Duodenal mucosa (tissue), 2 donors: ENCODE results near the gene ACTR3C.
A peak's percentile ranks its signal among the peaks of the same experiment; 100 is the strongest.
"Not testable (repeated sequence)": the region's sequence is repeated elsewhere in the genome, so short reads cannot be mapped to it uniquely, and the experiment has no call there.

Experiments used
- H3K27ac ChIP-seq: one replicate; pipeline ENCODE4 v1.7.0; 2013; ENCODE audit warnings: low read depth, low read length
- H3K27me3 ChIP-seq, 2 donors: one replicate each; pipeline ENCODE4 v1.7.0; 2013; ENCODE audit warnings: low read length in 2 of 2, control low read depth in 1 of 2; ENCODE audit not compliant: insufficient read depth in 2 of 2, control insufficient read depth in 1 of 2
- H3K36me3 ChIP-seq, 2 donors: one replicate each; pipeline ENCODE4 v1.7.0; 2013; ENCODE audit warnings: low read length in 2 of 2, control low read depth in 1 of 2; ENCODE audit not compliant: insufficient read depth in 2 of 2, control insufficient read depth in 1 of 2
- H3K4me1 ChIP-seq, 2 donors: one replicate each; pipeline ENCODE4 v1.7.0; 2013; ENCODE audit warnings: low read length in 2 of 2, control low read depth in 1 of 2; ENCODE audit not compliant: insufficient read depth in 2 of 2, control insufficient read depth in 1 of 2
- H3K4me3 ChIP-seq, 2 donors: one replicate each; pipeline ENCODE4 v1.7.0; 2013; ENCODE audit warnings: low read length in 2 of 2, low read depth in 1 of 2
- H3K9ac ChIP-seq, 2 donors: one replicate each; pipeline ENCODE4 v1.7.0; 2013; ENCODE audit warnings: low read length in 2 of 2, low read depth in 1 of 2
- H3K9me3 ChIP-seq, 2 donors: one replicate each; pipeline ENCODE4 v1.7.0; 2013; ENCODE audit warnings: low read length in 2 of 2, control low read depth in 1 of 2; ENCODE audit not compliant: control insufficient read depth in 1 of 2

ACTR3C gene

DNA sequence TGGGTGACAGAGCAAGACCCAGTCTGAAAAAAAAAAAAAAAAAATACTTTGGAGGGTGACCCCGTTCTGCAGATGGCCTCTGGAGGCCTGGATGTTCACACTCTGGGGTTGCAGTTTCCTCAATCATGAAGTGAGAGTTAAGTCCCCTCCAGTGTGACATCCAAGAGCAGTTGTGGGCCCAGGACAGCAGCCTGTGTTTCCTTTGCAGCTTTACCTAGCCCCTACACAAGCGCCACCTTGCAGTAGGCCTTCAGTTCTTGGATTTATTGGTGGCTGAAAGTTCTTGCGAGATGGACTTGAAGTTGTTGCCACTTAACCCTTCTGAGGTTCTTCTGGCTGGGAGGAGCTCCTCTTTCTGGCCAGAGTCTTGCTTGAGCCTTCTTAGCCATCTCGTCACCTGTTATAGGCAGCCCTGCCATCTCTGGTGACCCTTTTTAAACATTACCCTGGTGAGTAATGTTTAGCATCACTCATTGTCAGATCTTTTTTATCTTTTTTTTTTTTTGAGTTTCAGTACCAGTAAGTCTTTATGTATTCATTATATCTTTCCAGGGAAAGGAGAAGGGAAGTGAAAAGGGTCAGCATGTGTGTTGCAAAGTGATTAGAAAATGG, 3.4 kb upstream of the ACTR3C start:
- H3K27ac ChIP-seq, result no peak overlapping the region
- H3K36me3 ChIP-seq, result peaks cover 7 to 29% of the 10 kb centered on the region in 2 donors
- no peak overlapping the region for H3K4me3 ChIP-seq
- H3K4me1 ChIP-seq, result peaks cover 27% of the 10 kb centered on the region in 2 donors
- H3K9ac ChIP-seq, result no peak overlapping the region
- no peaks in the 10 kb centered on the region for H3K27me3 ChIP-seq
- H3K9me3 ChIP-seq, result no peaks in the 10 kb centered on the region

DNA sequence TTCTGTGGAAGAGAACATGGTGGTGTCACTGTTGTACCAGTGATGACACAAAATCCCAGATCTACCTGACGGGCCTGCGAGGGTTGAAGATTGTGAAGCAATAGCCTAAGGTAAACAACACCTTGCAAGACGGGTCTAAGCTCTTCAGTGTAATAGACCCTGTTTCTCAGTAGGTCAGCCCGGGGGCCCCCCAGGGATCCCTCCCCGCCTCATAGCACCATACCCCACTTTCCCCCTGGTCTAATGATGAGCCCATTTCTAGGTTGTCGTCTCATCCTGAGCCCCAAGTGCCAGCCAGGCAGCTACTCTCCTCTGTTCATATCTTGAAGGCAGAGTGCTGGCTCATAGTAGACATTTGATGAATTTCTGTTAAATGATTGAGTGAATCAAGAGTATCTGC, 2.6 kb upstream of the ACTR3C start:
- Histone ChIP-seq H3K9me3 (no peaks in the 10 kb centered on the region), H3K27me3 (no peaks in the 10 kb centered on the region), H3K4me3 (no peak overlapping the region), H3K4me1 (peaks cover 28% of the 10 kb centered on the region in 2 donors), H3K9ac (no peak overlapping the region), H3K27ac (no peak overlapping the region), H3K36me3 (peaks cover 7 to 29% of the 10 kb centered on the region in 2 donors)

DNA sequence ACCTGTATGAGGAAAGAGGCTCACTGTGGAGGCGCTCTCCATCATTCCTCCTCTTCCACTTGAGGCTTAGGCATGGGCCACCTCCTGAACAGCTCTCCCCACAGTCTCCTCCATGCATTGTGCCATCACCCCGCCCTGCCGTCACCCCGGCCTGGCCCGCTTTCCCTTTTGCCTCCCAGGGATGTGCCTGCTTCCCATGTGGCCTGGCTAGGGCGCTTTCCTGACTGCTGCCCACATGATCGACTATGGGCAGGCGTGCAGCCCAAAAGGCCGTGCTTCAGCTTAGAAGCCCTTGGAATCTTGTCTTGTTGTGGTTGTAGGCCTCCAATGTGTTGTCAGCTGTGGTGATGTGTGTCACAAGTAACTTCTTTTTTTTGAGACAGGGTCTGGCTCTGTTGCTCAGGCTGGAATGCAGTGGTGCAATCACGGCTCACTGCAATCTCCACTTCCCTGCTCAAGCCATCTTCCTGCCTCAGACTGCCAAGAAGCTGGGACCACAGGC, 1.8 kb upstream of the ACTR3C start:
- peaks cover 28% of the 10 kb centered on the region in 2 donors for H3K4me1 ChIP-seq
- H3K27ac ChIP-seq, result no peak overlapping the region
- peaks cover 7 to 27% of the 10 kb centered on the region in 2 donors for H3K36me3 ChIP-seq
- no peaks in the 10 kb centered on the region for H3K9me3 ChIP-seq
- H3K4me3 ChIP-seq, result no peak overlapping the region
- H3K9ac ChIP-seq, result peak overlapping the region in 1 of 2 donors; percentile 89
- no peaks in the 10 kb centered on the region for H3K27me3 ChIP-seq

- Histone ChIP-seq H3K36me3 (peaks cover 7 to 20% of the 10 kb centered on the region in 2 donors), H3K27me3 (no peaks in the 10 kb centered on the region), H3K4me1 (peaks cover 28% of the 10 kb centered on the region in 2 donors), H3K4me3 (peak overlapping the region; percentile 89 to 94), H3K9me3 (no peaks in the 10 kb centered on the region), H3K9ac (peak overlapping the region; percentile 79 to 89), H3K27ac (peak overlapping the region; percentile 84)
Measured at GRCh38 chr7:150324373-150324961, 1.1 kb upstream of the ACTR3C start.

DNA sequence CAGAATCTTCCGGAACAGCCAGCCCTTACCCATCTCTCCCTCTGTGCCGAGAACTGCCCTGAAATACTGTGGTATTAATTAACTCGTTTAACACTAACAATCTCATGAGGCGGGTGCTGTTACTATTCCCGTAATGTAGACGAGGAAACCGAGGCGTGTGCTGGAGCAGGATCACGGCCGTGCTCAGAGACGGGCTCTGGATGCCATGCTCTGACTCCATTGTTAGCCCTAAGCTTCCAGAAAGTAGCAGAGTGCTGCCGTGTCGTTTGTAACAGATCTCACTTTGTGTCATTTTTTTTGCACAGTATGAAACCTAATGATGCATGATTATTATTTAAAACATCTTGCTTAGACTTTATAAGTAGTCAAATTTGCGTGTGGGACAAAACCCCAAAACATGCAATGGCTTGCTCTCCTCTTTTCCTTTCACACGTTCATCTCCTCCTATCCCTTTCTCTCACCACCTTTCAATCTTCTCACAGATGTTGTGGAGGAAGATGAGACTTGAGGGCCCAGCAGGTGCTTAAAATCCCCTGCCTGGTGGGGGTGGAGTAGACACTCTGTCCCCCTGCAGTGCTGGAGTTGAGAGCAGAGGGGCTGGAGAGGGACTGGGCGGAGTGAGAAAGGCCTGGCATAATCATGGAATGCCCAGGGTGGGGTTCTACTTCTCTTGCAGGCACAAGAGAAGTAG, 482 bp upstream of the ACTR3C start:
- no peaks in the 10 kb centered on the region for H3K27me3 ChIP-seq
- peaks cover 28% of the 10 kb centered on the region in 2 donors for H3K4me1 ChIP-seq
- peak overlapping the region; percentile 84 for H3K27ac ChIP-seq
- peaks cover 6 to 14% of the 10 kb centered on the region in 2 donors for H3K36me3 ChIP-seq
- peak overlapping the region; percentile 79 to 89 for H3K9ac ChIP-seq
- no peaks in the 10 kb centered on the region for H3K9me3 ChIP-seq
- H3K4me3 ChIP-seq, result peak overlapping the region; percentile 89 to 94

GRCh38 chr7:150322114-150322832, 1.1 kb downstream of the ACTR3C start:
- Histone ChIP-seq H3K4me1 (peaks cover 28% of the 10 kb centered on the region in 2 donors), H3K27me3 (no peaks in the 10 kb centered on the region), H3K9me3 (no peaks in the 10 kb centered on the region), H3K9ac (peak overlapping the region; percentile 79 to 89), H3K27ac (peak overlapping the region; percentile 84), H3K4me3 (peak overlapping the region; percentile 89 to 94), H3K36me3 (peaks cover 0 to 7% of the 10 kb centered on the region in 2 donors)

GRCh38 chr7:150321788-150322113, 1.6 kb downstream of the ACTR3C start:
- Histone ChIP-seq H3K4me1 (peaks cover 28% of the 10 kb centered on the region in 2 donors), H3K9ac (peak overlapping the region in 1 of 2 donors; percentile 79), H3K4me3 (peak overlapping the region; percentile 89 to 94), H3K27me3 (no peaks in the 10 kb centered on the region), H3K9me3 (no peaks in the 10 kb centered on the region), H3K36me3 (peaks cover 0 to 7% of the 10 kb centered on the region in 2 donors), H3K27ac (no peak overlapping the region)

DNA sequence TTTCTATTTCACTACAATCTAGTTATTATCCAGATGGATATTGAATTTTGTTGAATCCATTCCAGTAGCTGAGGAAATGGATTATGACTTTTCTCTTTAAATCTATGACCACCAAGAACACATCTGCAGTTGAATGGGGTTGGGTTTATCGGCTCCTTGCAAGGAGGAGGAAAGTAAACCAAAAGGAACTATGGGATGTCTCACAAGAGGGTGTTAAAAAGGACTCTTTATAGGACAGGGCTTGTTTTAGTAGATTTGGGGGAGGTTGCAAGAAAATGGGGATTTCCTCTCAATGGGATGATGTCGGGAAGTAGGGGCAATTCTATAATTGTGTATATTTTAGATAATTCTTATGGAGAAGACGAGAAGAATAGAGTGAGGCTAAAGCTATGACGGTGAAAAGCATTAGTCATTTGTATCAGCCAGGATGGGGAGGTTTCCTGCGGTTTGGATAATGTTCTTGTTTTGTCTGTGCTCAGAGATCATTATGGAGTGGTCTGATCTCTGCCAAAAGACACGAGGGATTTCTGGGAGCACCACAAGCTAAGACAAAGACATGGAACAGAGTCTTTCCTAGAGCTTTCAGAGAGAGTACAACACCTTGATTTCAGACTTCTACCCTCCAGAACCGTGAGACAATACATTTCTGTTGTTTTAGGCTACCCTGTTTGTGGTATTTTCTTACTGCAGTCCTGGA, 5.4 kb downstream of the ACTR3C start:
- Histone ChIP-seq H3K27me3 (no peaks in the 10 kb centered on the region), H3K27ac (no peak overlapping the region), H3K36me3 (no peaks in the 10 kb centered on the region), H3K9me3 (no peaks in the 10 kb centered on the region), H3K4me1 (peaks cover 5 to 11% of the 10 kb centered on the region in 2 donors), H3K4me3 (no peak overlapping the region), H3K9ac (no peak overlapping the region)

GRCh38 chr7:150316987-150317386, 6.4 kb downstream of the ACTR3C start:
- H3K9ac ChIP-seq, H3K4me3 ChIP-seq, H3K27me3 ChIP-seq, H3K36me3 ChIP-seq, H3K9me3 ChIP-seq, H3K4me1 ChIP-seq, H3K27ac ChIP-seq: not testable (repeated sequence)
